G401.6 (cell line): ENCODE measurements around the gene SELPLG.
A peak's percentile ranks its signal among the peaks of the same experiment; 100 is the strongest.
"Not testable (repeated sequence)": the region's sequence is repeated elsewhere in the genome, so short reads cannot be mapped to it uniquely, and the experiment has no call there.

ENCODE experiments used
- FAIRE-seq: peaks from 2 replicates; lab custom pipeline; 2012; peaks lifted over from hg19 to GRCh38; lab: Jason Lieb, UNC

Gene SELPLG, protein sequence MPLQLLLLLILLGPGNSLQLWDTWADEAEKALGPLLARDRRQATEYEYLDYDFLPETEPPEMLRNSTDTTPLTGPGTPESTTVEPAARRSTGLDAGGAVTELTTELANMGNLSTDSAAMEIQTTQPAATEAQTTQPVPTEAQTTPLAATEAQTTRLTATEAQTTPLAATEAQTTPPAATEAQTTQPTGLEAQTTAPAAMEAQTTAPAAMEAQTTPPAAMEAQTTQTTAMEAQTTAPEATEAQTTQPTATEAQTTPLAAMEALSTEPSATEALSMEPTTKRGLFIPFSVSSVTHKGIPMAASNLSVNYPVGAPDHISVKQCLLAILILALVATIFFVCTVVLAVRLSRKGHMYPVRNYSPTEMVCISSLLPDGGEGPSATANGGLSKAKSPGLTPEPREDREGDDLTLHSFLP

DNA sequence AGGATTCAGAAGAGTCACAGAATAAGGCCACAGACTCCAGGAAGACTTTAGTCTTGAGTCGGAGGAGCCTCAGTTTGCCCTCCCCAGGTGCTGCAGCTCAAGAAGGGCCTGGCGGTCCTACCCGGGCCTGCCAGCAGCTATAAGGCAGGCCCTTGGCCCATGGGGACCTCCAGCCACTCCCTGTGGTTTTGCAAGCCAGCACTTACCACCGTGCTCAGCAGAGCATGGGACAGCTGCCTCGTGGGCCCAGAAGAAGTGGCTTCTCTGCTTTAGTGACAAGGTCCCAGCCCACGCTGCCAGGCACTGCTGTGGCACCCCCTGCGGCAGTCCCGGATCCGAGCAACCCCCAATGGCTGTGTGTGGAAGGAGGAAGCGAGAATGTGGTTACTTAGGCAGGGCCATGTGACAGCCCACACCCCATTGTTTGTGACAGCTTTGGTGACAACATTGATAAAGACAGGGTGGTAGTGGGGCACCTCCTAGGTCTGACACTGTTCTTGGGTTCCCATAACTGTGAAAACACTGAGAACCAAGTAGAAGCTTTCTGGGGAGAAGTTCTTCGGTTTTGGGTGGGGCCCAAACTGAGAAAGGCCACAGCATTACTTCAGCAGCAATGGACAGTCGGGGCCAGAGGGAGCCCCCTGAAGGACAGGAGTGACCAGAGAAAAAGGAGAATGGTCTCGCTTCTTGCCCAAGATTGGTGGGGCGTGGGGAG is at the start of gene SELPLG:
Gene SELPLG (minus strand): TSS at position 361 of the 715 bp plus-strand sequence. CDS start 9,587 bp downstream, outside the sequence.
- no peak for FAIRE-seq

DNA sequence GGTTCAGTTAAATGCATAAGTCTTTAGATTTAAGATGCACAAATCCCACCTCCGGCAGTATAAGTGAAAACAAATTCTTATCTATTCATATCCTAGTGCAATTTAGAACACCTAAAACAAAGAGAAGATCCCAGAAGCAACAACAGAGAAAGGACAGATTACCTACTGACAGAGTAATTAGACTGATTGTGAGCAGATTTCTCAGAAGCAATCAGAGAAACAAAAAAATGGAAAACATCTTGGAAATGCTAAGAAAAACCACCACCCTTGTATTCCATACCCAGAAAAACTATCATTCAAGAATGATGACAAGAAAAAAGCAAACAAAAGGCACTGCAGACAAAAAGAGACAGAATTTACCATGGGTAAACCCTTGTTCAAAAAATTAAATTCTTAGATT is 47.6 kb upstream of the SELPLG start:
- FAIRE-seq, result no peak

- no peak for FAIRE-seq
Observed at GRCh38 chr12:108679106-108679681, 45.5 kb upstream of the SELPLG start.

- no peak for FAIRE-seq
Observed at GRCh38 chr12:108678104-108678730, 44.5 kb upstream of the SELPLG start.

DNA sequence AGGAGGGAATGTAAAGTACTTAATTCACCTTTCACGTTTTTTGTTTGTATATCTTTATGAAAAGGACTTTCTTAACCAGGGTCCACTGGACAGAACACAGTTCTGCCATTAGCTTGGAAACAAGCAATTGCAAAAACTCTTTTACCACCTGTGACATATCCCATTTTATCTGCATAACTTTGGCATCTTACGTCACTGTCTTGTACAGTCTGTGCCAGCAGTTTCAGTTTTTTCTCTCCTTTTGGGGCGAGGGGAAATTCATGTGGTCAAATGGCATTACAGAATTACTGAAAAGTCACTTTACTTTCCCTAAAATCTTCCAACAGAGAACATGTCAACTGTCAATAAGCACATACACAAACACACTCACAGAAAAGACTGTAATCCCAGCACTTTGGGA is 43.7 kb upstream of the SELPLG start:
- FAIRE-seq, result no peak

GRCh38 chr12:108676707-108677106 is 43.0 kb upstream of the SELPLG start:
- FAIRE-seq, result no peak

- no peak for FAIRE-seq
Observed at GRCh38 chr12:108675792-108676191, 42.1 kb upstream of the SELPLG start.

DNA sequence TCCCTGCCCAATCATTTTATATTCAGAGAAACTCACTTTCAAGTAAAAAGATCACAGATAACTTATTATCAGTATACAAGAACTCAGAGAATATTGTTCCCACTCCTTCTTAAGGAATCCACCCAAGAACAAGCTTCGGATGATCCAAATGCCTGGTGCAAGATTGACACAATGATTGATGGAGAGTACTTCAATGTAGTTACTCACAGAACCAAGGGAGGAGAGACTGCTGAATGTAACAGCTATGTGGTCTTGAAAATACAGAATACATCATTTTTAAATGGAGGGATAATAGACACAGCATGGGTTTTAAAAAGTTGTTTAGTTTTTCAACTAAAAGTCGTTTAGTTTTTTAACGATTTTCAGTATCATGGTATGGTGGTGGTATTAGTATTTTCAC is 38.4 kb upstream of the SELPLG start:
- no peak for FAIRE-seq

DNA sequence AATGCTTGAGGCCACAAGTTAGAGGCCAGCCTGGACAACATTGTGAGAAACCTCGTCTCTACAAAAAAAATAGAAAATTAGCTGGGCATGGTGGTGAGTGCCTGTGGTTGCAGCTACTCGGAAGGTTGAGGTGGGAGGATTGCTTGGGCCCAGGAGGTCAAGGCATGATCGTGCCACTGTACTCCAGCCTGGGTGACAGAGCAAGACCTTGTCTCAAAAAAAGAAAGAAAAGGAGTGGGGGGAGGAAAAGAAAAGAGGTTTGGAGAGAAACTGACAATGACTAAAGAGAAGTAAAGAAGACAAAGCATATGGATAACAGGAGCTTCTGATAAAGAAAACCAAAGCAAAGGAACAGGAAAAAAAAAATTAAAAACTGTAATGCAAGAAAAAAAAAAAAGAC is 37.4 kb upstream of the SELPLG start:
- no peak for FAIRE-seq

DNA sequence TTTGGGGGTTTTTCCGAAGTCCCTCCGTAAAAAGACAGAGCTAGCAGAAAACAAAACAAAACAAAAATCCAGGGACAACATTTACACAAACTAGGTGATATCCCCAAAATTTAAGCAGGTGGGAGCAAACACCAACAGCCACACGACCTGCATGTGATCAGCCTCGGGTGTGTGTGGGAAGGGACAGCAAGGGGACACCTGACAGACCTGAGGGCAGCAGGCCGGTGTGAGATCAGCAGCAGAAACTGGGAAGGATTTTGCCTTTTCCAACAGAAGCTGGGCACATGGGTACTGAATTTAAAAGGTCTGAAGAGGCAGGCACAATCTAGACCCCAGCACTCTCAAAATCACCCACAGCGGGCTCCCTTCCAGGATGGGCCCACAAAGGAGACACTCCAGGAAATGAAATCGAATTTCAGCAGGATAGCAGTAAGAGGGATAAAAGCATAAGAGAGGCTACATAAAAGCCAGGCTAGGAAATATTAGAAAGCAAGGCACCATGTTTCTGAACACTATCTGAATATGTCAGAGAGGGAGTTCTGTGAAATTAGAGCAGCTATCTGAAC is 36.5 kb upstream of the SELPLG start:
- no peak for FAIRE-seq

DNA sequence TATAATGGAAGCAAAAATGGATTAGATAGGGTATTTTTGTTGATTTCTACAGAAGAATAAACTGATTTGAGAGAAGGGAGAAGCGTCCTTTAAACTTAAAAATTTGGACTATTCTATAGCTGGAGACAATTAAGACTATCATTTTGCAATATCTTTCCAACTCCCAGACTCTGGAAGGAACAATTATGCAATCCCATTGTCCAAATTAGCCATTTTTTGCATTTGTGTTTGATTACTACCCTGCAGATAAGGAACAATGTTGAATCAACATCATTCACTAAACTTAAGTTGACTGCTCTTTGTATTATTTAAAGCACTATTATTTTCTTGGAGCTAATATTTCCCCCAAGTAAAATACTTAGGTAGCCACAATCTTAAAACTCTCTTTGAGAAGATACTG is 34.8 kb upstream of the SELPLG start:
- FAIRE-seq, result no peak

DNA sequence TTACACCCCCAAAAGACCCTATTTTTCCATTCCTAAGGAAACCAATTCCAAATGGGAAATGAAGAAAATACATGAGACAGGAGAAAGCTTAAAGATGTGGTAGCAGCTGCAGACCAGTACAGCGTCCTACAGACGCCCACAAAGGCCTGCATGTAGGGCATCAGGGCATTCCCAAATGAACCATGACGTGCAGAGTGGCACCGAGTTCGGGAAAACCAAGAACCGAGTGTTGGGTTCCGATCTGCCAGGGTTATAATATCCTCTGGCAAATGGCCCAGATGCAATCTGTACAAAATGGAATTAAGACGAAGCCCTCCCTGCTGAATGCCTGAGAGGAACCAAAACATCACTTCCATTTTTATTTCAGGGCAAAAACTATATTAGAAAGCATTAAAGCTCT is 34.4 kb upstream of the SELPLG start:
- no peak for FAIRE-seq

DNA sequence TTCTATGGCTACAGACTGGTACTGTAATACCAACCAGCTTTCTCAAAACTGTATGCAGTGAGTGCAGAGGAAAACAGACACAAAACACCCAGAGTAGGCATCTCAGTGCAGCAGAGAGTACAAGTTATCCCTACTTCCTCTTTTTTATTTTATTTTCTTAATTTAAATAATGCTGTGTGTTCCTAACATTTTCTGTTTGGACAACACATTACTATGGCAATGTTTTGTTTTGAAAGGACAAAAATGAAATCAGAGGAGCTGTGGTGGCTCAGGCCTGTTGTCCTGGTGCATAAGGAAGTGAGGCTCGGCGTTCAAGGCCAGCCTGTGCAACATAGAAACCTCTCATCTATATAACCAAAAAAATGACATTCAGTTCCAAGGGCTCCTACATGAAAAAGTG is 33.7 kb upstream of the SELPLG start:
- no peak for FAIRE-seq

DNA sequence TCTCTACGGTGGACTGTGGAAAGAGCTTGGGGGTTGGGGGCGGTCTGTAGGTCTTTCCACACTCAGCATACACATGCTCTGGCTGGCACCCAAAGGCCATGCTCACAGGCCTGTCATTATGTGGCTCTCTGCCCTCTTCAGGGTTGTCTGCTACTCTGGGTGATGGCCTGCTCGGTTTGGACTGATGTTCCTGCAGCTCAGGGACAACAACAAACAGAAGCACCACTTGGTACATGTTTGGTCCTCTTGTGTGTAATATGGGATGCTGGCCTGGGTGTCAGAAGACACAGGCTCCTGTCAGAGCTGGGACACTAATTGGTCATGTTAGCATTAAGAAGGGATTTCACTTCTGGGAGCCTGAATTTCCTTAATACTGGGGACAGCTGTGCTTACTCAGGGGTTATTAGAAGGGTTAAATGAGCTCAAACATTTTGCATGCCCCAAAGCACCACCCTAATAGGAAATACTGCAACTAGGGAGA is 32.7 kb upstream of the SELPLG start:
- no peak for FAIRE-seq

DNA sequence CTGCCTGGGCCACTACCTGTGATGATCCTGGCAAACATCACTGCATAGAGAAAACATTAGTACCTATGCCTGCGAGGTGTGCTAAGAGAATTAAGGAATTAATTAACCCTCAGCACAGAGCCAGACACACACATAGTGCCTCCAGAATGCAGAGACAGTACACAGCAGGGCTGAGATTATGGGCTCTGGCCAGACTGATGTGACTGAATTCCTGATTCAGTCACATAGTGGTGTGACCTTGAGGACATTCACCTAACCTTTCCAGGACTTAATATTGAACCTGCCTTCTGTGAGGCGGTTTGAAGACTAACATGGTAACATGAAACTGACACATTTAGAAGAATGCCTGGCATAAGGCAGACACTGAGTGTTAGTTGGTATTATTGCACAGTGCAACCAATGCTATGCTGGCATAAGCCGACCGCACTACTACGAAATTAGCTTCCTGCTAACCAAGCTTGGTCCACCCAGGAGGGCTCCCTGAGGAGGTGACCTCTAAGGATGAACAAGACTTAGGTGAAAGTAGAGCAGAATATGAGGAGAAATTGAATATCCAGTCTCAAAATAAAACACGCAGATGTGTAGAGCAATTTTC is 32.0 kb upstream of the SELPLG start:
- FAIRE-seq, result no peak

DNA sequence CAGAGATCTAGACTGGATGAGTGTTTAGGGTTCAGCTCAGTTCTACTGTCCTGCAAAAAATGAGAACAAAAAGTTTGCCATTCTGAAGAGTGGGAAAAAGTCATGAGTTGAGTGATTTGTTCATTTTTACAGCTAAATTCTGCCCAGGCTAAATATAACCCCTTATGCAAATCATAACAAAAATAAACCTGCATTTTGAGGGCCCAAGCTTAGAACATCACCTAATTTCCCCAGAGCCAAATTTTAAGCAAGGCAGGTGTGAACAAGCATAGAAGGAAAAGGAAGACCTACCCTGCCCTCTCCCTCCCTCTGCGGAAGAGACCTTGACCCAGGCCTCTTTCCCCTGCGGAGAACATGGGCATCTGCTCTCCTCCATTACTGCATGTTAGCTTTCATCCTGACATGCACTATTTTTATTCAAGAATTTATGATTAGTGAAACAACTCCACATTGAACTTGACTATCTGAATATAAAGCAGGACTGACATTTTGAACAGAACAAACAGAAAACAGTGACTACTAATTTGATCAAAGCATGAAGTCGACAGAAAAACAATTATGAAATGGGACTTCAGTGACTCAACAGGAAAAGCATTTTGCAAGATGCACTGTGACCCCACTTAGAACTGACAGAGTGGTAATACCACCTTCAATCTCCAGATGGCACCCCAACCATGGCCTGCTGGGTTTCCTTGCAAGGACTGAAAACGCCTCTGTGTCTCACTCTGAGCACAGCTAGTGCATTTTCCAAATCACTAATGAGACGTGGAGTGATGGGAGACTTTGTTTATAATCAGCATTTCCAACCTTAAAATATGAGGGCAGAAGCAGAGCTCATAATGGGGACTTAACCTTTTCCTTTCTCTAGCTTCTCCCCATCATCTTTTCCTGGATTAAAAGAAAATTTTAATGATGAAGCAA is 30.9 kb upstream of the SELPLG start:
- FAIRE-seq, result peak; percentile 95

- no peak for FAIRE-seq
Observed at GRCh38 chr12:108663324-108664015, 29.8 kb upstream of the SELPLG start.

- FAIRE-seq, result not testable (repeated sequence)
Observed at GRCh38 chr12:108658115-108658514, 24.4 kb upstream of the SELPLG start.

DNA sequence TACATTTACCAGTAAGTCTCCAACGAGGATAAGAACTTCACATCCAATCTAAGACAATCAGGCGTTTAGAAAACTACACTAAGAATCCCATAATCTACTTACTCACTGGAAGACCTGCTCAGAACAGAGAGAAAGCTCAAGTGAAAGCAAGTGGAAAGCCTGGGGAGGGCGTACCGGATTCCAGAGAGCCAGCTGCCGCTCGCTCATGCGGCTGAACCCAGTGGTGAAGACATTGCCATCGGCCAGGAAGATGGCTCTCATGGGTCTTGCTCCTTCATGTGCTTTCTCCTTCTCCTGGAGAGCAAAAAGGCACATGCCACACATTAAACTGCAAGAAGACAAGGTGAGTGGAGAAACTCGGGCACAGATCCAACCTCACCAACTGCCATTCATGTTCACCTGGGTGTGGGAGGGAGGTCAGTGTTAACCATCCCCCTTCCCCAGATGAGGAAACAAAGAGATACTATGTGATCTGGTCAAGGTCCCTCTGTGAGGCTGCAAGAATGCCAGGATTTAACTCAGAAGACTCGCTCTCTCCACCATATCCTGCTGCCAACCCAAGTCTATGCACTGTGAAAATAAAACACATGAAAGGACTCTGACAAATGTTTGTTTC is 23.5 kb upstream of the SELPLG start:
- FAIRE-seq, result no peak

GRCh38 chr12:108656247-108656646 is 22.6 kb upstream of the SELPLG start:
- FAIRE-seq, result not testable (repeated sequence)
